ENCODE results near the gene MUC6.

Gene MUC6

DNA sequence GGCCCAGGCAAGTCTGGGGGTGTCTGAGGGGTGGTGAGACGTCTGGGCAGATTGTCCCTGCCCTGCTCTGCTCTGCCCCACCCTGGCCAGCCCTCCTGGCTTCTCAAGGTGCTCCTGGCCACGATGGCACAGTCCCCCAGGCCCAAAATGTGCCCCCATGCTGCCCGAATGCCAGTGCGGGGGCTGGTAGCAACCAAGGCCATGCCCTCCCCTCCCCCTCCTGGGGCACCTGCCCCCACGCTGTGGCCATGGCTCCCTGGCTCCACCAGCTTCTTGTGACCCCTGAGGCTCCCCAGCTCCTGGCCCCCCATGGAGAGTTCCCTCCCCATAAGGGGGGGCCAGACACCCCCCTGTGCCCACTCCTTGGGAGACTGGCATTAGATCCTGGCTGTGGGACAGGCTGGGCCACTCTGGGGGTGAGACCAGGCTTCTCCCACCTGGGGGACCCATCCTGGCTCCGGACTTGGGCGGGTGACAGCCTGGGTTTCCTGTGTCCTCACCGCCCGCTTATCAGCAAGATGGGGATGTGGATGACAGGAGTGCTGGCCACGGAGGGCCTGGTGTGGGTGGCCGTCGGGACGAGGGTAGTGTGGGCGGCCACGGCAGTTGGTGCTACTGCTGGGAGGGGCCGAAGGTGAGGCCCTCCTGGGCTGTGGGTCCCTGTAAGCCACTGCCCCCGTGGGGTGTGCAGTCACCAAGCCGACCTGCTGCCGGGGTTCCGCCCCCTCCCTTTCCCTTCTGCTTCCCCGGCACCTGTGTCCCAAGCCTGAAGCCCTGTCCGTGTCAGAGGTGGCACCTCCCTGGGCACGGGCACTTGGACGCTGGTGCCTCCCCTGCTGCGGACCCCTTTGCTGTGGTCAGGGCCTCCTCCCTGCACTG lies 15.9 kb upstream of the MUC6 start:
- no peak for DNase-seq (ENCODE audit: low read depth)

DNA sequence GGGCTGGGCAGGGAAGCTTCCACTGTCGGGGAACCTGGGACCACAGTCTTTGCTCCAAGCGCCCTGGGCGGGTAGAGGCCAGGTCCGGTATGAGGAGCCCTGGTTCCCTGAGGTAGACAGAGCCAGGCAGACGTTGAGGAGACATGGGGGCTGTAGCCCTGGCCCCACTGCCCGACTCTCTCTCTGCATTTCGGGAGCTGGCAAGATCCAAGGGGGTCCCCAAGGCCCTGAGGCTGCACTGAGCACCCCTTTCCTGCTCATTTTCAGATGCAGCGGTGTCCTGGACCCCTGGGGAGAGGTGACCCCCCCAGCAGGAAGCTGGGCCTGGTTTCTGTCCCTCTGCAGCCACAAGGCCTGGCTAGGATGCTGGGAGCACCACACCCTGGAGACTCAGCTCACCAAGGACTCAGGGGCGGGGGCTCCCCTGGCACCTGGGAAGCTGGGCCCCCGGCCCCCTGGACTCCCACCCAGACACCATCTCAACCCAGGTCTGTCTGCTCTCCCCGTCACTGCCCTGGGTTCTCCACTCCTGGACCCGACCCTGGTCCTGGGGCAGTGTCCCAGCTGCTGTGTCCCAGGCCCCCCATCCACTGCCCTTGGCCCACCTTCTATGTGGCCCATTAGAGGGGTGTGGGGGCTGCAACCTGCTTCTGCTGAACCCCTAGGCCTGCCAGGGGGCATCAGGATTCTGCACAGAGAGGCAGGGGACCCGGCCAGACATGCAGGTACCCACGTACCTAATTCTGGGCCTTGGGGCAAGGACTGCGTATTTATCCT lies 15.0 kb upstream of the MUC6 start:
- DNase-seq (ENCODE audit: low read depth): no peak

- peak; percentile 30 for DNase-seq (ENCODE audit: low read depth)
Measured at GRCh38 chr11:1050581-1051355, 14.2 kb upstream of the MUC6 start.

- no peak for DNase-seq (ENCODE audit: low read depth)
Measured at GRCh38 chr11:1049911-1050580, 13.5 kb upstream of the MUC6 start.

DNA sequence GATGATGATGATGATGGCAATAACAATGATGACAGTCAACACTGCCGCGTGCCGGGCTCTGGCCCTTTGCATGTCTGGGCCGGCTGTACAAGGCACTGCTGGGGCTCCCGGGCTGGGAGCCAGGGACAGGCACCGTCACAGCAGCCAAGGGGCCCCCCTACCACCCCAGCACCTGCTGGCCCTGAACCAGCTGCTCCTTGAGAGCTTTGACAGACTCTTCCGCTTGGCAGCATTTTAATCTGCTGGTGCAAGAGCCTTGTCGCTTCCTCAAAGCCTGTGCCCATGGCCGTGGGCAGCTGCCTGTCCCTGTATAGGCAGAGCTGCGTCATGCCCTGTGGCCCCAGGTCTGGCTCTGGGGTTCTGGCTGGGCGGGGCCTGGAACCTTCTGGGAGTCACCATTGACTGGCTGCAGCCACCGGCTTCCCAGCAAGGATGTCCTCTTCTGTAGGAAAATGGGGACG lies 12.9 kb upstream of the MUC6 start:
- no peak for DNase-seq (ENCODE audit: low read depth)

DNA sequence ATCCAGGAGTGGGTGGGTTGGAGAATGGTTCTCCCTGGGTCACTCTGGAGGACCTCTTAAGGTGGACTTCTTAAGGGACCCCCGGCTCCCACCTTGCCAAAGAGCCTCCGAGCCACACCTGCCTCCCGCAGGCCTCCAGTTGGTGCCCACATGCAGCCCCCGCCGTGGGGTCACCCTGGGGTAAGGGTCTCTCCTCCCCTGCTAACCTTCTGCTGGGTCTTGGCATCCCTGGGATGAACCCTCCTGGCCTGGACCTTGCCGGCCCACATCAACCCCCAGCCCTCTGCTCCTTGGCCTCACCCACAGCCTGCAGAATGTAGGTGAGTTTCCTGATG lies 12.5 kb upstream of the MUC6 start:
- DNase-seq (ENCODE audit: low read depth): no peak

DNA sequence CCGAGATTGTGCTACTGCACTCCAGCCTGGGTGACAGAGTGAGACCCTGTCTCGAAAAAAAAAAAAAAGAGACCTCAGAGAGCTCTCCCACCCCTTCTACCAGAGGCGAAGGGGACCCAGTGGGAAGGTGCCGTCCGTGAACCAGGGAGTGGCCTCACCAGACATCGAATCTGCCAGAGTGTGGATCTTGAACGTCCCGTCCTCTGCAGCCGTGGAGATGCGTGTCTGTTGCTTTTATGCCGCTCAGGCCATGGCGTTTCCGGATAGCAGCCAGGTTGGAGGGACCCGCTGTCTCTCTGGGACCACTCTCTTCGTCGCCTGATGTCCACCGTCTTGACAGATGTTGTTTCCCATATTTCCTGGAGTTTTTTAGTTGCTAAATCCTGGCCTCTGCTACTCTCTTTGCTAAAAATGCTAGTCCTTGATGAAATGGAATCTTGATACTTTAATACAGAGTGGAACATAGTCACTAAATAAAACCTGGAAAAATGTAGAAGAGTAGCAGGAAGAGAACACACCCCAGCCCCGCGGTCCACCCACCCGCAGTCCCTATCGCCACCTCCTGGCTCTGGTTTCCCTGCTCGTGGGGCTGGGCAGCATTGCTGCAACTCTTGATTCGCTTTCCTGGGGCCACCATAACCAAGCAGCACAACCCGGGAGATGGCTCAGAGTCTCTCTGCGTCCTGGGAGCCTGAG lies 12.0 kb upstream of the MUC6 start:
- DNase-seq (ENCODE audit: low read depth): no peak

DNA sequence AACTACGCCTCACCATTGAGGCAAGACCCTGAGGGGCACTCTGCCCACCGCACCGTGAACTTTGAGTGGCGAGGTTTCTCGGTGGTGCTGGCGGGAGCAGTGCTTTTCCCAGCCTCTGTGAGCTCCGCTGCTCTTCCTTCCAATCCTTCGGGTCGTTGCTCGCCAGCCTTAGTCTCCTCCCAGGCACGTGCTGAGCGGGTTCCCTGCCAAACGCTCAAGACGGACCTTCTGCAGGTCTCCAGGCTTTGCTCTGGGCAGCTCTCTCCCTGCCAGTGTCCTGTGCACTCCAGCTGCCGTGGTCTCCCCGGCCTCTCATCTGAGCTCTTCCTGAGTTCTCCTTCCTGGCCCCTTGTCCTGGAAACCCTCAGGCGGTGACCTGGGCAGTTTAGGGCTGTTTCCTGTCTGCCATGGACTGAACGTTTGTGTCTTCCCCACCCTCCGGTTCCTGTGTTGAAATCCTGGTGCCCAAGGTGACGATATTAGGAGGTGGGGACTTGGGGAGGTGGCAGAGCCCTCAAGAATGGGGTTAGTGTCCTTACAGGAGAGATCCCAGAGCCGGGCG lies 11.2 kb upstream of the MUC6 start:
- no peak for DNase-seq (ENCODE audit: low read depth)

DNA sequence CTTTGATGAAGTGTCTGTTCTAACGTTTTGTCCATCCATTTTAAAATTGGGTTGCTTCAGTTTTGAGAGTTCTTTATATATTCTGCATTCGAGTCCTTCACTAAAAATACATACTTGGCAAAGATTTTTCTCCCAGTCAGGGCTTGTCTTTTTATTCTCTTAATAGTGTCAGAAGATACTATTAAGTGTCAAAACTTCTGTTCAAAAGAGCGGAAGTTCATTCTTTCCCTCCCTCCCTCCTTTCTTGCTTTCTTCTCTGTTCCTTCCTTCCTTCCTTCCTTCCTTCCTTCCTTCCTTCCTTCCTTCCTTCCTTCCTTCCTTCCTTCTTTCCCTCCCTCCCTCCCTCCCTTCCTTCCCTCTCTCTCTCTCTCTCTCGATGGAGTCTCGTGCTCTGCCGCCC lies 7.6 kb upstream of the MUC6 start:
- no peak for DNase-seq (ENCODE audit: low read depth)

GRCh38 chr11:1043563-1044096 lies 7.1 kb upstream of the MUC6 start:
- DNase-seq (ENCODE audit: low read depth): no peak

DNA sequence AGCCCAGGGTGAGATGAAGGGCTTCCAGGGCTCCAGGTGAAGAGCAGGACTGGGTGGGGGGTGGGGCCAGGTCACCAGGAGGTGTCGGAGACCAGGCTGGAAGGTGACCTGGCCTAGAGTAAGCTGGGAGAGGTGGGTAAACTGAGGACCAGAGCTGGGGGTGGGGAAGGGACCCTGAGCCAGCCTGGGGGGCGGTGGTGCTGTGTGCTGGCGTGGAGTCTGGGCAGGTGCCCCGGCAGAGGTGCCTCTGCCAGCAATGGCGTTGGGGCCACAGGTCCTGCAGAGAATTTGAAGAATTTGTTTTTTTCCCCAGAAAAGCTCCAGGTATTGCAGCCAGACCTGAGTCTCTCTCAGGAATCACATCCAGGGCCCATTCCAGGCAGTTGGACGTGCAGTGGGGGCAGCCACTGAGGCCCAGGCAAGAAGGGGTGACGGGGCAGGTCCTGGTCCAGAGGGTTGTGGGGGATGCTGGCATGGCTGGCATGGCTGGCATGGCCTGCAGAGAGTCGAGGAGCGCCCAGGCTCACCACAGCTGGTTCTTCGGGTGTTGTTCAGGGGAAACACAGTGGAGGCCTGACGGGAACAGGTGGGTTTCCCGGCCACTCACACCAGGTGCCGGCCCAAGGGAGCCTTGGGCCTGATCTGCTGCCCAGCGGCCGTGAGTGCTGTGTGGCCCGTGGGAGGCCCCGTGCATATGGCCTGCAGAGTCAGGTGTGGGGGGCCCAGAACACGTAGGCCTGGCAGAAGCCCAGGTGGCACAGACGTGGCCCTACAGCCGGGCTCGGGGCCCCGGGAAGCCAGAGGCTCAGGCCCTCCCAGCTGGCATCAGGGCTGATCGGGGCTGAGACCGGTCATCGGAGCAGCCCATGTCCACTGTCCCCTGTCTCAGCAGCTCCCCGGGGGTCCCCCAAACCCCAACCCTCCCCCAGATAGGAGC lies 6.4 kb upstream of the MUC6 start:
- DNase-seq (ENCODE audit: low read depth): no peak

- no peak for DNase-seq (ENCODE audit: low read depth)
Measured at GRCh38 chr11:1041936-1042608, 5.6 kb upstream of the MUC6 start.

GRCh38 chr11:1041471-1041870 lies 5.0 kb upstream of the MUC6 start:
- no peak for DNase-seq (ENCODE audit: low read depth)

GRCh38 chr11:1041149-1041467 lies 4.6 kb upstream of the MUC6 start:
- no peak for DNase-seq (ENCODE audit: low read depth)

DNA sequence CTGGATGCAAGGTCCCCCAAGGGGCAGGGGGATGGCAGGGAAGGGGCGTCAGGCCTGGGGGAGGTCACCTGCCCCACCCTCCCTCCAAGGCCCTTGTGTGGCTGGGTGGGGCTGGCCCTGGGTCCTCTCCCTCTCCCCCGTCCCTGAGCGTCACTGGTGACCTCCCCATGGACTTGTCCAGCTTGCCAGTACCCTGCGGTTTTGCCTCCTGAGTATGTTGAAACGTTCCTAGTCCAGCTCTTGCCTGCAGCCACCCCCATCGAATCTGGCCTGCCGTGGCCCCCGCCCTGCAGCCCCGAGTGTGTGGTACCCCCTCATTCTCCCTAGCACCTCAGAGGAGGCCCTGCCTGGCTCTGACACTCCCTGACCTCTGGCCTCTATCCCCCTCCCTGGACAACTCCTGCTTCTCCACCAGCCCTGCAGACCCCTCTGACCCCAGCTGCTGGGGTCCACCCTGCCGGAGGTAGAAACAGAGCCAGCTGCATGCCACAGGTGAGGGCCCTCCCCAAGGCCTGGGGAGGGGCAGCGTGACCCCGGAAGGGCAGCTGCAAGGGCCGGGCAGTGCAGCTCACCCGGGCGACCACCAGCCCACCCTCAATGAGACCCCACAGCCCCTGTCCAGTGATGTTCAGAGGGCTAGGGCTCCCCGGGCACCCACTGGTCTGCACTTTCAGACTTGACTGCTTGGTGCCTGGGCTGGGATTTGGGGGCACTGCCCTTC lies 4.1 kb upstream of the MUC6 start:
- no peak for DNase-seq (ENCODE audit: low read depth)

GRCh38 chr11:1039481-1040427 lies 3.2 kb upstream of the MUC6 start:
- no peak for DNase-seq (ENCODE audit: low read depth)

DNA sequence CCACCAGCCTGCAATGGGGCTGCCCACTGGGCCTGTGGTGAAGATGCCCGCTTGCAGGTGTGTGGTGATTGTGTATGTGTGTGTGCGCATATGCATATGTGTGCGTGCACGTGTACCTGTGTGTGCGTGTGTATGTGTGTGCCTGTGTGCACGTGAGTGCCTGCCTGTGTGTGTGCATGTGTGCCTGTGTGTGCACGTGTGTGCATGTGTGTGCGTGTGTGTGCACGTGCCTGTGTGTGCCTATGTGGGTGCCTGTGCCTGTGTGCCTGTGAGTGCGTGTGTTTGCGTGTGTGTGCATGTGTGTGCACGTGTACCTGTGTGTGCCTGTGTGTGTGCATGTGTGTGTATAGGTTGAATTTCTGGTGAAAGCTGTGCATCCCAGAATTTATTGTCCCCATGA lies 2.4 kb upstream of the MUC6 start:
- DNase-seq (ENCODE audit: low read depth): no peak

All from T-helper 22 cell (primary cell).